PC-3 (cell line): ENCODE measurements around the gene IL20RA.
A peak's percentile ranks its signal among the peaks of the same experiment; 100 is the strongest.

Experiments
- CTCF ChIP-seq: fragments of 300-600 bp; sonication (generic); conservative IDR thresholded peaks from 2 replicates; pipeline ENCODE4 v1.5.1; 2017; ENCODE audit warnings: antibody characterized with exemption, low read depth, mild to moderate bottlenecking, low read length
- EZH2 ChIP-seq: fragments of 300-600 bp; sonication (generic); IDR thresholded peaks from one replicate; pipeline ENCODE4 v1.6.1; 2017; ENCODE audit warnings: antibody characterized with exemption, mild to moderate bottlenecking, low read length; ENCODE audit not compliant: unreplicated experiment
- EZH2phosphoT487 ChIP-seq: fragments of 300-600 bp; sonication (generic); IDR thresholded peaks from 2 replicates; pipeline ENCODE4 v1.6.1; 2018; ENCODE audit warnings: mild to moderate bottlenecking, antibody characterized with exemption, low read length, borderline replicate concordance

- 0 out of 2 replicates have a peak, but pooled peaks have one; percentile 11 for TF ChIP-seq CTCF
- TF ChIP-seq EZH2: no peak
- no peak for TF ChIP-seq EZH2phosphoT487
Observed at GRCh38 chr6:136956590-136957544, 87.9 kb downstream of the IL20RA start.
